Transverse colon (tissue), 4 donors: ENCODE measurements around the gene SVOP. TPM values are rescaled to one million over a fixed set of nuclear protein-coding genes. Genes with fewer than 3 reads are reported as not detected.

Source experiments
- DNase-seq: peaks from one replicate; pipeline ENCODE4 v3.0.0-alpha.2; 2019
- H3K27ac ChIP-seq, 4 donors: fragments of 200-600 bp; sonication (generic); 2 replicates each; pipeline ENCODE4 v1.5.1; 2016 to 2018; ENCODE audit warnings: inconsistent platforms in 4 of 4
- H3K27me3 ChIP-seq: fragments of 200-600 bp; sonication (generic); 2 replicates; pipeline ENCODE4 v1.5.1; 2017; ENCODE audit warnings: inconsistent platforms
- H3K36me3 ChIP-seq, 4 donors: fragments of 200-600 bp; sonication (generic); 2 replicates each; pipeline ENCODE4 v1.5.1; 2017 to 2019; ENCODE audit warnings: inconsistent platforms in 4 of 4
- H3K4me1 ChIP-seq, 4 donors: fragments of 200-600 bp; sonication (generic); 2 replicates each; pipeline ENCODE4 v1.5.1; 2017 to 2020; ENCODE audit warnings: inconsistent platforms in 4 of 4
- H3K4me3 ChIP-seq, 4 donors: fragments of 200-600 bp; sonication (generic); 1 replicate in 1 of 4; 2 replicates in 3 of 4; pipeline versions ENCODE4 v1.5.1 to v1.6.1; 2017 to 2019; ENCODE audit warnings: inconsistent platforms in 4 of 4
- H3K9me3 ChIP-seq, 2 donors: fragments of 200-600 bp; sonication (generic); 2 replicates each; pipeline ENCODE4 v1.5.1; 2017 to 2019; ENCODE audit warnings: inconsistent platforms in 2 of 2
- EP300 ChIP-seq: sonication (generic); formaldehyde crosslinking; IDR thresholded peaks from one replicate; pipeline ENCODE4 v1.6.1; 2017; ENCODE audit warnings: antibody characterized with exemption, low read depth
- POLR2A ChIP-seq: fragments of 450-650 bp; IDR thresholded peaks from one replicate; pipeline ENCODE4 v1.6.1; 2016; ENCODE audit warnings: antibody characterized with exemption, mild to moderate bottlenecking, moderate library complexity
- POLR2AphosphoS5 ChIP-seq, 3 donors: sonication (generic); formaldehyde crosslinking; IDR thresholded peaks; one replicate each; pipeline ENCODE4 v1.6.1; 2016; ENCODE audit warnings: antibody characterized with exemption in 3 of 3
- WGBS, 2 donors: methylation state at CpG; one replicate each; pipeline ENCODE4 v1.1.5; 2018; ENCODE audit warnings: low coverage in 1 of 2; 5-methylcytosine and 5-hydroxymethylcytosine counted together
- in situ Hi-C, 4 donors: fragments of 200-750 bp; cut with MboI; loops; one replicate each; pipeline versions ENCODE4 v1.15.0 to v1.15.1; 2017; ENCODE audit warnings: low sequenced_read_pairs in 3 of 4, low pct_ligation_motif_present in 1 of 4, low pct_unique_long_range_greater_than_20kb in 1 of 4
- intact Hi-C: fragments of 100-400 bp; cut with DNase I; formaldehyde crosslinking; loops from one replicate; pipeline ENCODE4 v1.15.1; 2023; ENCODE audit warnings: low total_unique reads
- total RNA-seq, 4 donors: library from RNA; depleted of rRNA; stranded (reverse); fragments of >200 nt; gene quantifications; one replicate each; pipeline ENCODE4 v1.1.0, GENCODE V29; 2016
- TF ChIP-seq, protein P1 (sequence below), 5 experiments: fragments of 200-600 bp in 3 of 5; fragments of 450-650 bp in 2 of 5; sonication (generic) in 3 of 5; IDR thresholded peaks; 1 replicate in 2 of 5; 2 replicates in 3 of 5; pipeline ENCODE4 v1.5.1; 2016 to 2017; ENCODE audit warnings: antibody characterized with exemption in 5 of 5, inconsistent platforms in 3 of 5, mild to moderate bottlenecking in 2 of 5, moderate library complexity in 1 of 5

SVOP gene
- total RNA-seq, 4 donors from 2014 or later = 0.16 to 0.55 TPM; not detected in 2

DNA sequence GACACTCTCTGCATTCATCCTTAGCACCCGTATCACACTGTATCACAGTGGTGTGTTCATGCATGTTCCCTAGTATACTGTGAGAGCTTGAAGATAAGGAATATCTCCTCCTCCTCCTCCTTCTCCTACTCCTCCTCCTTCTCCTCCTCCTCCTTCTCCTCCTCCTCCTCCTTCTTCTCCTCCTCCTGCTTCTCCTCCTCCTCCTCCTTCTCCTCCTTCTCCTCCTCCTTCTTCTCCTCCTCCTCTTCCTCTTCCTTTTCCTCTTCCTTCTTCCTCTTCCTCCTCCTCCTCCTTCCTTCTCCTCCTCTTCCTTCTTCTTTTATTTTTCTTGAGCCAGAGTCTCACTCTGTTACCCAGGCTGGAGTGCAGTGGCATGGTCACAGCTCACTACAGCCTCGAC is 113.9 kb downstream of the SVOP start:
- Histone ChIP-seq H3K9me3 (no peaks in the 10 kb centered on the region), H3K27me3 (no peaks in the 10 kb centered on the region), H3K27ac (no peak overlapping the region), H3K4me1 (no peaks in the 10 kb centered on the region), H3K36me3 (no peaks in the 10 kb centered on the region), H3K4me3 (no peak overlapping the region)
- no peak for TF ChIP-seq POLR2AphosphoS5 (IDR thresholded peaks at IDR 0.05)
- TF ChIP-seq, protein P1, sequence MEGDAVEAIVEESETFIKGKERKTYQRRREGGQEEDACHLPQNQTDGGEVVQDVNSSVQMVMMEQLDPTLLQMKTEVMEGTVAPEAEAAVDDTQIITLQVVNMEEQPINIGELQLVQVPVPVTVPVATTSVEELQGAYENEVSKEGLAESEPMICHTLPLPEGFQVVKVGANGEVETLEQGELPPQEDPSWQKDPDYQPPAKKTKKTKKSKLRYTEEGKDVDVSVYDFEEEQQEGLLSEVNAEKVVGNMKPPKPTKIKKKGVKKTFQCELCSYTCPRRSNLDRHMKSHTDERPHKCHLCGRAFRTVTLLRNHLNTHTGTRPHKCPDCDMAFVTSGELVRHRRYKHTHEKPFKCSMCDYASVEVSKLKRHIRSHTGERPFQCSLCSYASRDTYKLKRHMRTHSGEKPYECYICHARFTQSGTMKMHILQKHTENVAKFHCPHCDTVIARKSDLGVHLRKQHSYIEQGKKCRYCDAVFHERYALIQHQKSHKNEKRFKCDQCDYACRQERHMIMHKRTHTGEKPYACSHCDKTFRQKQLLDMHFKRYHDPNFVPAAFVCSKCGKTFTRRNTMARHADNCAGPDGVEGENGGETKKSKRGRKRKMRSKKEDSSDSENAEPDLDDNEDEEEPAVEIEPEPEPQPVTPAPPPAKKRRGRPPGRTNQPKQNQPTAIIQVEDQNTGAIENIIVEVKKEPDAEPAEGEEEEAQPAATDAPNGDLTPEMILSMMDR (IDR thresholded peaks at IDR 0.05) = no peak
- TF ChIP-seq EP300 = no peak
- no peak for TF ChIP-seq POLR2A
- no peak for DNase-seq
- 84 to 88% methylated on average over 1 to 2 of the region's 2 CpGs for WGBS, 2 donors
- in situ Hi-C loops (no loop called here), intact Hi-C loops (no loop called here)

DNA sequence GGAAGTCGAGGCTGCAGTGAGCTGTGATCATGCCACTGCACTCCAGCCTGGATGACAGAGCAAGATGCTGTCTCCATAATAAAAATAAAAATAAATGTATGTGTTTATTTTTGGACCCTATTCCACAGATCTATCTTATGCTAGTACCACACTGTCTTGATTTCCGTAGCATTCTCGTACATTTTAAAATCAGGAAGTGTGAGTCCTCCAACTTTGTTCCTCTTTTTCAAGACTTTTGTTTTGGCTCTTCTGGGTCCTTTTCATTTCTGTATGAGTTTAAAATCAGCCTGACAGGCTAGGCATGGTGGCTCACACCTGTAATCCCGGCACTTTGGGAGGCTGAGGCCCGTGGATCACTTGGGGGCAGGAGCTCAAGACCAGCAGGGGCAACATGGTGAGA is 115.1 kb downstream of the SVOP start:
- TF ChIP-seq, protein P1 (IDR thresholded peaks at IDR 0.05) = no peak
- TF ChIP-seq EP300 (no peak), POLR2AphosphoS5 (IDR thresholded peaks at IDR 0.05) (no peak), POLR2A (no peak)
- Histone ChIP-seq H3K36me3 (no peaks in the 10 kb centered on the region), H3K4me3 (no peak overlapping the region), H3K4me1 (no peaks in the 10 kb centered on the region), H3K27me3 (no peaks in the 10 kb centered on the region), H3K9me3 (no peaks in the 10 kb centered on the region), H3K27ac (peak overlapping the region in 1 of 4 donors; percentile 21)
- in situ Hi-C loops = no loop called here
- WGBS, 2 donors = 39 to 62% methylated on average over 4 to 5 of the region's 5 CpGs
- intact Hi-C loops = no loop called here
- DNase-seq = no peak

DNA sequence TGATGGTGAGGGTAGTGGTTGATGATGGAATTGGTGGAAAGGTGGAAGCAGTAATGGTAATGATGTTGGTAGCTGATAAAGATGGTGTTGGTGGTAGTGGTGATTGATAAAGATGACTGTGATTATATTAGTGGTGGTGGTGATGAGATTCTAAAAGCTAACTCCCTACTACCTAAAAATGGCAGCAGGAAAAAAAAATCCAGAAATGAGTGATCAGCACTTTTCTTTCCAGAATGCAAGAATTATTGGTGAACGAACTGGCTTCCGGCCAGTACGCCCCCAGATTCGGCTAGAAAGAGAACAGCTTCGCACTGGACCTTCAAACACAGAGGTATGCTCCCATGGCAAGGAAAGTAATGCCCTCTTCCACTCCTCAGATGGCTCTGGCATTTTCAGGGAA is 121.7 kb downstream of the SVOP start:
- in situ Hi-C loops = no loop called here
- no peak overlapping the region for H3K4me3 ChIP-seq
- no peaks in the 10 kb centered on the region for H3K36me3 ChIP-seq
- DNase-seq = no peak
- intact Hi-C loops = no loop called here
- no peaks in the 10 kb centered on the region for H3K4me1 ChIP-seq
- H3K27ac ChIP-seq = no peak overlapping the region
- no peaks in the 10 kb centered on the region for H3K9me3 ChIP-seq
- no peaks in the 10 kb centered on the region for H3K27me3 ChIP-seq
- TF ChIP-seq POLR2A (no peak), EP300 (no peak), POLR2AphosphoS5 (IDR thresholded peaks at IDR 0.05) (no peak)
- TF ChIP-seq, protein P1 (IDR thresholded peaks at IDR 0.05) = no peak
- 90 to 94% methylated on average over 5 of the region's 5 CpGs for WGBS, 2 donors

DNA sequence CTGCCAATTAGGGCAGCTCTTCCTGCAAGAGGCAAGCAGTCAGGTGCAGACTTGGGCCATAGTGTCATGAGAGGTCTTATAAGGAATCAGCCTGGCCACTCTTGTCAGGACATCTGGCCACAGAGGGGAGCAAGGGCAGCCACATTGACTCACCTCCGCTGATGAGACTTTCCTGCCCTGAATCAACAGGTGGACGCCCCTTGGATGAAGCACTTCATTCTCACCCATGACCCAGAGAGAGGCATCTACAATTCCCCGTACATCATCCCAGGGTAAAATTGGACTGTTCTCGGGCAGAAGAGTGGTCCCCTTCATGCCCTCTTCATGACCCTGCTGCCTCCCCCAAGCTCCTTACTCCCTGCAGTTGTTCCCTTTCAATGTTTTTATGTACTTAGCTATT is 124.1 kb downstream of the SVOP start:
- Histone ChIP-seq H3K4me3 (no peak overlapping the region), H3K36me3 (no peaks in the 10 kb centered on the region), H3K27ac (no peak overlapping the region), H3K4me1 (no peaks in the 10 kb centered on the region), H3K27me3 (no peaks in the 10 kb centered on the region), H3K9me3 (no peaks in the 10 kb centered on the region)
- DNase-seq = no peak
- intact Hi-C loops = no loop called here
- in situ Hi-C loops = no loop called here
- WGBS, 2 donors = 60 to 88% methylated on average over 1 to 4 of the region's 4 CpGs
- TF ChIP-seq POLR2AphosphoS5 (IDR thresholded peaks at IDR 0.05) (no peak), EP300 (no peak), POLR2A (no peak)
- TF ChIP-seq, protein P1 (IDR thresholded peaks at IDR 0.05) = no peak
